GM13976 (cell line): ENCODE results near the gene KLRC4.
"Not testable (repeated sequence)": the region's sequence is repeated elsewhere in the genome, so short reads cannot be mapped to it uniquely, and the experiment has no call there.

Experiments
- DNase-seq: peaks from one replicate; pipeline ENCODE4 v3.0.0; 2012; ENCODE audit warnings: low spot score
- in situ Hi-C: fragments of 300-500 bp; cut with MboI; formaldehyde crosslinking; loops from one replicate; pipeline ENCODE4 v1.12.0; 2022; ENCODE audit warnings: low sequenced_read_pairs, mixed read lengths, inconsistent platforms; ENCODE audit not compliant: unreplicated experiment
- TF ChIP-seq, protein P1 (sequence below): IDR thresholded peaks from 2 replicates; pipeline ENCODE4 v1.5.1; 2012; ENCODE audit warnings: borderline replicate concordance, mild to moderate bottlenecking; ENCODE audit not compliant: insufficient read depth; ENCODE audit errors: extremely low read depth, missing control alignments, control extremely low read depth

KLRC4 gene

DNA sequence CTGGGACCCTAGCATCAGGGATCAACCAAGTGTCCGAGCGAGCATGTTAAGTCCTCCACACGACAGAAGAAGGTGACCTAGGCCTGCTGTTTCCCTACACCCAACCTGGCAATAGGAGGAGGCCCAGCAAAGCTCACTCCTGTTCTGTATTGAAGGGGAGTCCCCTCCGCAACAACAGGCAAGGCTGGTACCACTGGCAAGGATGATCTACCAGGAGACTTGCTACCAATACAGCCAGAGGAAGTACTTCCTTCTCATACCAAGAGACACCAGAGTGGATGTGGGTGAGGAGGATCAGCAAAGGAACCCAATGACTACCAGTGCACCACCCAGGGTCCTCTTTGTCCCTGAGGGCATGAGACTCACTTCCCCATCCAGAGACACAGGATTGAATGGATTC is 38.7 kb upstream of the KLRC4 start:
- TF ChIP-seq, protein P1, sequence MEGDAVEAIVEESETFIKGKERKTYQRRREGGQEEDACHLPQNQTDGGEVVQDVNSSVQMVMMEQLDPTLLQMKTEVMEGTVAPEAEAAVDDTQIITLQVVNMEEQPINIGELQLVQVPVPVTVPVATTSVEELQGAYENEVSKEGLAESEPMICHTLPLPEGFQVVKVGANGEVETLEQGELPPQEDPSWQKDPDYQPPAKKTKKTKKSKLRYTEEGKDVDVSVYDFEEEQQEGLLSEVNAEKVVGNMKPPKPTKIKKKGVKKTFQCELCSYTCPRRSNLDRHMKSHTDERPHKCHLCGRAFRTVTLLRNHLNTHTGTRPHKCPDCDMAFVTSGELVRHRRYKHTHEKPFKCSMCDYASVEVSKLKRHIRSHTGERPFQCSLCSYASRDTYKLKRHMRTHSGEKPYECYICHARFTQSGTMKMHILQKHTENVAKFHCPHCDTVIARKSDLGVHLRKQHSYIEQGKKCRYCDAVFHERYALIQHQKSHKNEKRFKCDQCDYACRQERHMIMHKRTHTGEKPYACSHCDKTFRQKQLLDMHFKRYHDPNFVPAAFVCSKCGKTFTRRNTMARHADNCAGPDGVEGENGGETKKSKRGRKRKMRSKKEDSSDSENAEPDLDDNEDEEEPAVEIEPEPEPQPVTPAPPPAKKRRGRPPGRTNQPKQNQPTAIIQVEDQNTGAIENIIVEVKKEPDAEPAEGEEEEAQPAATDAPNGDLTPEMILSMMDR = no peak
- in situ Hi-C loops = no loop called here
- DNase-seq = no peak

DNA sequence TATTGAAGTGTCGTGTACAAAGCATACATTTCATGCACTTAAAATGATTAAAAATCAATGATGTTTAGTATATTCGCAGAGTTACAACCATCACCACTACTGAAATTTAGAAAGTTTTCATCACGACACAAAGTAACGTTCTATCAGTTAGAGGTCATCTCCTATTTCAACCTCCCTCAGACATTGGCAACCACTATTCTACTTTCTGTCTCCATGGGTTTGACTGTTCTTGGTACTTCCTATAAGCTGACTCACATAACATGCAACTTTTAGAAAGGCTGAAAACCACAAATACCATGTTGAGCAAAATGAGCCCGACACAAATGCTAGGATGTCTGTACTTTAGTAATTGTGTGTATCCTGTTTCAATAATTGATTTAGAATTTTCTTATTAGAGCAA is 36.5 kb upstream of the KLRC4 start:
- in situ Hi-C loops, DNase-seq: not testable (repeated sequence)

DNA sequence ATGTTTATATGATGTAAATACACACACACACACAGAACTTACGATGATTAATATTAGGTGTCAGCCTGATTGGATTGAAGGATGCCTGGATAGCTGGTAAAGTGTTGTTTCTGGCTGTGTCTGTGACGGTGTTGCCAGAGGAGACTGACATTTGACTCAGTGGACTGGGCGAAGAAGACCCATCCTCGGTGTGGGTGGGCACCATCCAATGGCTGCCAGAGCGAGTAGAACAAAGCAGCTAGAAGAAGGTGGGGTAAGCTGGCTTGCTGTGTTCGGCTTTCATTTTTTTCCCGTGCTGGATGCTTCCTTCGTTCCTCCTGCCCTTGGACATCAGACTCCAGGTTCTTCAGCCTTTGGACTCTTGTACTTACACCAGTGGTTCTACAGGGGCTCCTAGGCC is 31.6 kb upstream of the KLRC4 start:
- DNase-seq, in situ Hi-C loops: not testable (repeated sequence)

DNA sequence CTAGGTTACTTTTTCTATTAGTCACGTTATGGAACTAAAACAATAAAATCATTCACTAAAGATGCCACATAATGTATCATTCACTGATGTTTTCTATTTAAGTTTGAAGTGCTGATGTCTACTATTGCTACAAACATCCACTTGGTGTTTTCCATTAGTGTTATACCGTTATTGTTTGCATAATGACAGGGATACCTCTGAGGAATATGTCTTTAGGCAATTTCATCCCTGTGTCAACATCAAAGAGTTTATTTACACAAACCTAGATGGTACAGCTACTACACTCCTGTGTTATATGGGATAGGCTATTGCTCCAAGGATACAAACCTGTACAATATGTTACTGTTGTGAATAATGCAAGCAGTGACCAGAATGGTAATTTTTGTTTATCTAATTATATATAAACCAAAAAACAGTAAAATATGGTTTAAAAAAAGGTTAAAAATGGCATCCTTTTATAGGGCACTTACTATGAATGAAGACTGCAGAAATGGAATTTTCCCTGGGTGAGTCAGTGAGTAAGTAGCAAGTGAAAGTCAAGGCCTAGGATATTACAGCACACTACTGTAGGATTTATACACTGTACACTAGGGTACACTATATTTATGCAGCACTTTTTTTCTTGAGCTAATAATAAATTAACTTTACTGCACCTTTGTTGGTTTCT is 30.2 kb upstream of the KLRC4 start:
- DNase-seq, in situ Hi-C loops: not testable (repeated sequence)

DNA sequence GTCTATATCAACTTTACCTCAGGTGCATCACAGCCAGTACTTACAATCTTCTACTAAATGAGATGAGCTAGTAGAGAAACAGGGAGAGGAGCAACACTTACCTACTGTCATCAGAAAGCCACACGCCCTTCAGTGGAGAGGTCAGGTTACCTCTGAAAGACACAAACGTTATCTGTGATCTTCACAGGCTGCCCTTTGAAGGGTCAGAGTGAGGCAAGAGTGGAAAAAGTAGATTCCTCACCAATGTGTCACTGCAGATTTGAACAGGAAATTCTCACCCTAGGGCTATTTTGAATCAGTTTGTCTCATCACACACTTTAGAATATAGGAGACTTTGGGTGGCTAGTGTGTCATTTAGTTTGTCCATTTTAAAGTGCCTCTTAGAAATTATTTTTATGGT is 28.0 kb upstream of the KLRC4 start:
- DNase-seq, in situ Hi-C loops: not testable (repeated sequence)

DNA sequence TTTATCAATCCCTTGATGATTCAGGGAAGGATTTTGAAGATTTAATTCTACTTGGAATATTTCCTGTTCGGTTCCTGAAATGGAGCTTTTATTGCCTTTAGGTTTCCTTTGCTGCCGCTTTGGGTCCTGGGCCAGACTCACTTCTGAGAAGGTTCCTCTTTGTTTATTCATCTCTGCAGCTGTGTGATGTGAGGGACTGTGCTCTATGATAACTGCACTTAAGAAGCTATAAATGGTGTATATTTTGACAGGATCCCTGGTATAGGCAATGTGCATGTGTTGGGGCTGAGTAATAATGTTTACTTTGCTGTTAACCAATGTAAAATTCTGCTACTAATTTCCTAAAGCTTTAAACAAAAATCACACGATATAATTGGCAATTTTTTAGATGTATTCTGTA is 26.3 kb upstream of the KLRC4 start, which contains the start of gene KLRC2:
KLRC2 (minus strand) TSS at position 195 of the 400 bp plus-strand sequence; CDS start at position 171, 24 bp downstream.
- DNase-seq, in situ Hi-C loops: not testable (repeated sequence)

DNA sequence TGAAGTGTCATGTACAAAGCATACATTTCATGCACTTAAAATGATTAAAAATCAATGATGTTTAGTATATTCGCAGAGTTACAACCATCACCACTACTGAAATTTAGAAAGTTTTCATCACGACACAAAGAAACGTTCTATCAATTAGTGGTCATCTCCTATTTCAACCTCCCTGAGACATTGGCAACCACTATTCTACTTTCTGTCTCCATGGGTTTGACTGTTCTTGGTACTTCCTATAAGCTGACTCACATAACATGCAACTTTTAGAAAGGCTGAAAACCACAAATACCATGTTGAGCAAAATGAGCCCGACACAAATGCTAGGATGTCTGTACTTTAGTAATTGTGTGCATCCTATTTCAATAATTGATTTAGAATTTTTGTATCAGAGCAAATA is 21.1 kb upstream of the KLRC4 start:
- DNase-seq, in situ Hi-C loops: not testable (repeated sequence)

DNA sequence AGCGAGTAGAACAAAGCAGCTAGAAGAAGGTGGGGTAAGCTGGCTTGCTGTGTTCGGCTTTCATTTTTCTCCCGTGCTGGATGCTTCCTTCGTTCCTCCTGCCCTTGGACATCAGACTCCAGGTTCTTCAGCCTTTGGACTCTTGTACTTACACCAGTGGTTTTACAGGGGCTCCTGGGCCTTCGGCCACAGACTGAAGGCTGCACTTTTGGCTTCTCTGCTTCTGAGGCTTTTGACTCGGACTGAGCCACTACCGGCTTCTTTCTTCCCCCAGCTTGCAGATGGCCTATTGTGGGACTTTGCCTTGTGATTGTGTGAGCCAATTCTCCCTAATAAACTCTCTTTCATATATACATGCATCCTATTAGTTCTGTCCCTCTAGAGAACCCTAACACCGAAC is 16.4 kb upstream of the KLRC4 start:
- in situ Hi-C loops, DNase-seq: not testable (repeated sequence)

DNA sequence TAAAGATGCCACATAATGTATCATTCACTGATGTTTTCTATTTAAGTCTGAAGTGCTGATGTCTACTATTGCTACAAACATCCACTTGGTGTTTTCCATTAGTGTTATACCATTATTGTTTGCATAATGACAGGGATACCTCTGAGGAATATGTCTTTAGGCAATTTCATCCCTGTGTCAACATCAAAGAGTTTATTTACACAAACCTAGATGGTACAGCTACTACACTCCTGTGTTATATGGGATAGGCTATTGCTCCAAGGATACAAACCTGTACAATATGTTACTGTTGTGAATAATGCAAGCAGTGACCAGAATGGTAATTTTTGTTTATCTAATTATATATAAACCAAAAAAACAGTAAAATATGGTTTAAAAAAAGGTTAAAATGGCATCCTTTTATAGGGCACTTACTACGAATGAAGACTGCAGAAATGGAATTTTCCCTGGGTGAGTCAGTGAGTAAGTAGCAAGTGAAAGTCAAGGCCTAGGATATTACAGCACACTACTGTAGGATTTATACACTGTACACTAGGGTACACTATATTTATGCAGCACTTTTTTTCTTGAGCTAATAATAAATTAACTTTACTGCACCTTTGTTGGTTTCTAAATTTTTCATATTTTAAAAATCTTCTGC is 14.8 kb upstream of the KLRC4 start:
- in situ Hi-C loops, DNase-seq: not testable (repeated sequence)

DNA sequence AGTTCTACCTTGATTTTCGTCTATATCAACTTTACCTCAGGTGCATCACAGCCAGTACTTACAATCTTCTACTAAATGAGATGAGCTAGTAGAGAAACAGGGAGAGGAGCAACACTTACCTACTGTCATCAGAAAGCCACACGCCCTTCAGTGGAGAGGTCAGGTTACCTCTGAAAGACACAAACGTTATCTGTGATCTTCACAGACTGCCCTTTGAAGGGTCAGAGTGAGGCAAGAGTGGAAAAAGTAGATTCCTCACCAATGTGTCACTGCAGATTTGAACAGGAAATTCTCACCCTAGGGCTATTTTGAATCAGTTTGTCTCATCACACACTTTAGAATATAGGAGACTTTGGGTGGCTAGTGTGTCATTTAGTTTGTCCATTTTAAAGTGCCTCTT is 12.6 kb upstream of the KLRC4 start:
- DNase-seq, in situ Hi-C loops: not testable (repeated sequence)

DNA sequence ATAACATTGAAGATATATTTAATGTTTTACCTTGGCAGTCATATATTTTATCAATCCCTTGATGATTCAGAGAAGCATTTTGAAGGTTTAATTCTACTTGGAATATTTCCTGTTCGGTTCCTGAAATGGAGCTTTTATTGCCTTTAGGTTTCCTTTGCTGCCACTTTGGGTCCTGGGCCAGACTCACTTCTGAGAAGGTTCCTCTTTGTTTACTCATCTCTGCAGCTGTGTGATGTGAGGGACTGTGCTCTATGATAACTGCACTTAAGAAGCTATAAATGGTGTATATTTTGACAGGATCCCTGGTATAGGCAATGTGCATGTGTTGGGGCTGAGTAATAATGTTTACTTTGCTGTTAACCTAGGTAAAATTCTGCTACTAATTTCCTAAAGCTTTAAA is 10.8 kb upstream of the KLRC4 start, which contains the start of gene KLRC3:
KLRC3 (minus strand) TSS at position 262 of the 400 bp plus-strand sequence; CDS start at position 217, 45 bp downstream.
- in situ Hi-C loops, DNase-seq: not testable (repeated sequence)

DNA sequence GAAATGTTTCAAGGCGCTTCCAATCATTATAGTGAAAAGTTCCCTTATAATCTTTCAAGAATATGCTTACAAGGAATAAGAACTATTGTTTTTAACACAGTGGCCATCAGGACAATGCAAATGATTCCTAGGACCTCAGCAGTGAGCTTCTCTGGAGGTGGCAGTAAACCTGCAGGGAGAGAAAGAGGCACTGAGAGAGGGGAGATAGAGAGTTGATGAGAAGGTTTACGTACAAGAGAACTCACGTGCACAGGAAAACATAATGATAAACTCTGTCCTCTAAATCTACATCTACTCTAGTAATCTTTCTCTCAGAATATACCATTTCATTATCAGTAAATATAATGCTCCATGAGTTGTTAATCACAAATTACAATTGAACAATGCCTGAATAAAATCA is 715 bp downstream of the KLRC4 start:
- TF ChIP-seq, protein P1 = no peak
- no peak for DNase-seq
- in situ Hi-C loops = no loop called here
